ENCODE data around the gene MESP2. TPM values are rescaled to one million over a fixed set of nuclear protein-coding genes. Genes with fewer than 3 reads are reported as not detected.

MESP2 gene
- total RNA-seq, 2 experiments from 2014 or later: not detected

DNA sequence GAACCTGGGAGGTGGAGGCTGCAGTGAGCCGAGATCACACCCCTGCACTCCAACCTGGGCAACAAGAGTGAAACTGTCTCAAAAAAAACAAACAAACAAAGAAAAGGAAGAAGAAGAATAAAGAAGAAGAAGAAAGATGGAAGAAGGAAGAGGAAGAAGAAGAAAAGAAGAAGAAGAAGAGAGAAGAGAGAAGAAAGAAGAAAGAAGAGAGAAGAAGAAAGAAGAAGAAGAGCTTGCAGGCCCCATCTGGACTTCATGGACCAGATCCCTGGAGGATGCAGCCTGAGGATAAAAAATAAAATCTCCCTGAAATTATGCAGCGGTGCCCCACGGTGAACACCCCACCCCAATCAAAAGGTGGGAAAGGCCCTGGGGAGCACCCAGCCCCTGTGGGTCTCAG lies 16.3 kb upstream of the MESP2 start:
- Histone ChIP-seq H4K20me1 (ENCODE audit: insufficient read depth, low read length) (no peaks in the 10 kb centered on the region), H3K9me3 (ENCODE audit: low read length) (no peaks in the 10 kb centered on the region), H3K79me2 (ENCODE audit: insufficient read depth, low read depth, low read length) (no peaks in the 10 kb centered on the region), H3K9me2 (ENCODE audit: insufficient read depth, low read length) (no peaks in the 10 kb centered on the region), H3K4me2 (ENCODE audit: low read length) (no peak overlapping the region), H2AFZ (ENCODE audit: low read length) (no peak overlapping the region), H3K4me3 (ENCODE audit: low read depth, low read length, poor library complexity, severe bottlenecking) (no peak overlapping the region), H3K4me1 (ENCODE audit: insufficient read depth, low read length, poor library complexity, severe bottlenecking) (no peaks in the 10 kb centered on the region), H3K36me3 (ENCODE audit: insufficient read depth, low read length) (no peaks in the 10 kb centered on the region), H3K27ac (ENCODE audit: low read depth, low read length, poor library complexity, severe bottlenecking) (no peak overlapping the region)
- ChIA-PET CTCF (ENCODE audit: unreplicated experiment) (interaction anchor here (0.6 to 1.5 kb wide), 3 partner anchors 12 to 115 kb away, joined by 5 to 17 read pairs (median 7); no protein-coding TSS in a partner anchor), POLR2A (no interaction called here)
- intact Hi-C loops (cut with micrococcal nuclease; ENCODE audit: unreplicated experiment): loop anchor here (1.0 to 5.0 kb wide), 2 partner anchors 115 to 312 kb away; no protein-coding TSS in a partner anchor
- DNase-seq (ENCODE audit: low spot score): no peak
- no TSS peak for BruUV-seq (replicated peaks)
- TF ChIP-seq EZH2phosphoT487 (IDR thresholded peaks at IDR 0.05; ENCODE audit: borderline replicate concordance, low read depth, low read length): no peak
- TF ChIP-seq, protein P1, sequence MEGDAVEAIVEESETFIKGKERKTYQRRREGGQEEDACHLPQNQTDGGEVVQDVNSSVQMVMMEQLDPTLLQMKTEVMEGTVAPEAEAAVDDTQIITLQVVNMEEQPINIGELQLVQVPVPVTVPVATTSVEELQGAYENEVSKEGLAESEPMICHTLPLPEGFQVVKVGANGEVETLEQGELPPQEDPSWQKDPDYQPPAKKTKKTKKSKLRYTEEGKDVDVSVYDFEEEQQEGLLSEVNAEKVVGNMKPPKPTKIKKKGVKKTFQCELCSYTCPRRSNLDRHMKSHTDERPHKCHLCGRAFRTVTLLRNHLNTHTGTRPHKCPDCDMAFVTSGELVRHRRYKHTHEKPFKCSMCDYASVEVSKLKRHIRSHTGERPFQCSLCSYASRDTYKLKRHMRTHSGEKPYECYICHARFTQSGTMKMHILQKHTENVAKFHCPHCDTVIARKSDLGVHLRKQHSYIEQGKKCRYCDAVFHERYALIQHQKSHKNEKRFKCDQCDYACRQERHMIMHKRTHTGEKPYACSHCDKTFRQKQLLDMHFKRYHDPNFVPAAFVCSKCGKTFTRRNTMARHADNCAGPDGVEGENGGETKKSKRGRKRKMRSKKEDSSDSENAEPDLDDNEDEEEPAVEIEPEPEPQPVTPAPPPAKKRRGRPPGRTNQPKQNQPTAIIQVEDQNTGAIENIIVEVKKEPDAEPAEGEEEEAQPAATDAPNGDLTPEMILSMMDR (conservative IDR thresholded peaks at IDR 0.05; ENCODE audit: low read length): no peak

DNA sequence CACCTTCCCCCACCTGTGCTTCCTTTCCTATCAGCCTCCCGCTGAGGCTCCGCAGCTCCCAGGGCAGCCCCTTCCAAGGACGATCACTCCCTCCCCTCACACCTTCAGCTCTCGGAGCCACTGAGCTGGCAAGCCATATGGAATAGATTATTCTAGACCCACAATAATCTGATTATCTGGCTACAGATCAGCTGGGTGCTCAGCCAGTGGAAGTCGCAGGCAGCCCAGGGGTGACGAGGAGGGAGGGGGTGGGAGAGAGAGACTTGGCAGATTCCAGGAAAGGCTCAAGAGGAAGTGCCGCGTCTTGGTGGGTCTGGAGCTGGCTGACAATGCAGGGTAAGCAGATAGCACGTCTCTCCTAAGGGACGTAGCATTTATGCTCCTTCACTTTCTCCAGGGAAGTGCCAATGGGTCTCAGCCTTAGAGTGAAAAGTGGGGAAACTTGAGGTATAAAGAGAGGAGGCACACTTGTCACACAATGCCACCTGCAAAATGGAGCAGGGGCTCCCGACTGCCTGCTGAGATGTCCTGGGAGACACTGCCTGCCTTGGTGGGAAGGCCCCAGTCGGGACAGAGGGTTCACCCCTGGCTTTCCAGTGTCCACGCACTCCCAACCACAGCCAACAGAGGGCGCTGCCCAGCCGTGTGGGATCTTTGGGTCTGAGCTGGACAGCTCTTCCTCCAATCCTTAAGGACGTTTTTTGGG lies 15.7 kb upstream of the MESP2 start:
- DNase-seq (ENCODE audit: low spot score): peak; percentile 64
- Histone ChIP-seq H4K20me1 (ENCODE audit: insufficient read depth, low read length) (no peaks in the 10 kb centered on the region), H3K4me3 (ENCODE audit: low read depth, low read length, poor library complexity, severe bottlenecking) (no peak overlapping the region), H3K79me2 (ENCODE audit: insufficient read depth, low read depth, low read length) (no peaks in the 10 kb centered on the region), H3K4me1 (ENCODE audit: insufficient read depth, low read length, poor library complexity, severe bottlenecking) (no peaks in the 10 kb centered on the region), H3K4me2 (ENCODE audit: low read length) (no peak overlapping the region), H3K9me2 (ENCODE audit: insufficient read depth, low read length) (no peaks in the 10 kb centered on the region), H3K36me3 (ENCODE audit: insufficient read depth, low read length) (no peaks in the 10 kb centered on the region), H2AFZ (ENCODE audit: low read length) (no peak overlapping the region), H3K27ac (ENCODE audit: low read depth, low read length, poor library complexity, severe bottlenecking) (no peak overlapping the region), H3K9me3 (ENCODE audit: low read length) (no peaks in the 10 kb centered on the region)
- ChIA-PET CTCF (ENCODE audit: unreplicated experiment) (interaction anchor here (0.6 to 1.5 kb wide), 5 partner anchors 13 to 114 kb away, joined by 3 to 17 read pairs (median 5); no protein-coding TSS in a partner anchor), POLR2A (interaction anchor here (0.6 to 1.4 kb wide), 3 partner anchors 13 to 564 kb away, joined by 3 read pairs; no protein-coding TSS in a partner anchor)
- intact Hi-C loops (cut with micrococcal nuclease; ENCODE audit: unreplicated experiment): loop anchor here (1.0 to 5.0 kb wide), 2 partner anchors 115 to 312 kb away; no protein-coding TSS in a partner anchor
- no TSS peak for BruUV-seq (replicated peaks)
- no peak for TF ChIP-seq EZH2phosphoT487 (IDR thresholded peaks at IDR 0.05; ENCODE audit: borderline replicate concordance, low read depth, low read length)
- TF ChIP-seq, protein P1 (conservative IDR thresholded peaks at IDR 0.05; ENCODE audit: low read length): peak; percentile 93

Measured in OCI-LY7 (cell line).